Activated effector memory CD4-positive, alpha-beta T cell treated with Interleukin-2 at 50 U/mL for 16 hours (primary cell): ENCODE measurements around the gene ANAPC16.
"Not testable (repeated sequence)": the region's sequence is repeated elsewhere in the genome, so short reads cannot be mapped to it uniquely, and the experiment has no call there.

Source experiments
- DNase-seq: peaks from one replicate; pipeline ENCODE4 v3.0.0-alpha.2; 2020

ANAPC16 gene

GRCh38 chr10:72245949-72246525 is 30.2 kb downstream of the ANAPC16 start:
- no peak for DNase-seq

DNA sequence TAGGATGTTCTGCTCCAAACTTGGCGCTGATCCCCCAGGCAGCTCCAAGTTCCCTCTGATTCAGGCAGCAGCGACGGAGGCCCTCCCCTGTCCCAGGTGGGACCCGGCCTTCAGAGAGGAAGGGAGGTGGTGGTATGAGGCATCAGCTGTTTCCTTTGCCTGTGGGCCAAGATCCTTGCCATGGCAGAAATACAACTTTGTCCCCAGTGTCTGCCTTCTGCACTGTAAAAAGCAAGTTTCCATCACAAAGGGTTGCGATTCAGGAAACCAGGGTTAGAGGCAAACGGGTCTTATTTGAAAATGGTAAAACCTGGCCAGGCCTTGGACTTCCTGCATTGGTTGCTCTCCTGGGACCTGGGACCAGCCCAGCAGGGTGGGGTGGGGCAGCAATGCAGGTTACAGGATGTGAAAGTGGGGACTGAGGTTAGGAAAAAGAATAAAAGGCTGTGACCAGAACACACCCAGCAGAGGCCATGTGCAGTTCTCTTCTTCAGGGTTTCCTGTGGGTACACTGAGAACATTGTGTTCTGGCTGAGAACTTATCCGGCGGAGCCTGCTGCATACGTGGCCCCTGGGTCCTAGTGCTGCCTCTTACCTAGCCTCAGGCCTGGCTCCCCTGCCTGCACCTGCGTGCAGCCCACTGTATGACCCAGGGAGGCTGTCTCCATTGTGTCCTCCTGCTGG is 32.8 kb downstream of the ANAPC16 start:
- DNase-seq: peak; percentile 62

- DNase-seq: not testable (repeated sequence)
Observed at GRCh38 chr10:72249176-72249862, 33.5 kb downstream of the ANAPC16 start.

- no peak for DNase-seq
Observed at GRCh38 chr10:72250666-72251065, 34.9 kb downstream of the ANAPC16 start.

DNA sequence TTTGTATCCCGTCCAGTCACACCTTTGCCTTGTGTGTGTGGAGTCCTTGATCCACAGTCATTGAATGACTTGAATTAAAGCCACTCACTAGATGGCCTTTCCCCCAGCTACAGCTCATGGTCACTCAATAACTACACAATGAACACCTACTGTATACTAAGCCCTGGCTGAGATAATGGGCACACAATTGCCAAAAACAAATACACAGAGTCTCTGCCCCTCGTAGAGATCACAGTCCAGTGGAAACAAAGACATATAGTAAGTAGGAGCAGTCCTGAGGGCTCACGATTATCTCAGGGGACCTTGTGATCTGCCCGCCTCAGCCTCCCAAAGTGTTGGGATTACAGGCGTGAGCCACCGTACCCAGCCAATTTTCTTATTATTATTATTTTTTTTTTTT is 35.8 kb downstream of the ANAPC16 start:
- no peak for DNase-seq

GRCh38 chr10:72252972-72253371 is 37.2 kb downstream of the ANAPC16 start:
- DNase-seq: no peak

DNA sequence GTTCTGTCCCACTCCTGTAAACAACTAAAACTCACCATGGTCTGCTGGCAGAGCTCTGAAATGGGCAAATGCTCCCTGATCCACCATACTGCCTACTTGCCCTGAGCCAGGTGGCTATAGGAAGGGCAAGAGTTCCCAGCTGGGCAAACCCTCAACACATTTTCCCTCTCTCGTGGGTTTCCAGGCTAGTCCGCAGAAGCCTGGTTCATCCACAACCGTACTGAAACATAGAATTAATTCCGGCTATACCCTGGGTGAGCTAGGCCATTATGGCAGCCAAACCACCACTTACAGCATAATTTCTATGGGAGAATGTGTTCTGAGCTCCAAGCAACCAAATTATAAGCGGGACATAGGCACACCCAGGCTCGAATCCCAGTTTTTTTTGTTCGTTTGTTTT is 37.8 kb downstream of the ANAPC16 start:
- DNase-seq: no peak

DNA sequence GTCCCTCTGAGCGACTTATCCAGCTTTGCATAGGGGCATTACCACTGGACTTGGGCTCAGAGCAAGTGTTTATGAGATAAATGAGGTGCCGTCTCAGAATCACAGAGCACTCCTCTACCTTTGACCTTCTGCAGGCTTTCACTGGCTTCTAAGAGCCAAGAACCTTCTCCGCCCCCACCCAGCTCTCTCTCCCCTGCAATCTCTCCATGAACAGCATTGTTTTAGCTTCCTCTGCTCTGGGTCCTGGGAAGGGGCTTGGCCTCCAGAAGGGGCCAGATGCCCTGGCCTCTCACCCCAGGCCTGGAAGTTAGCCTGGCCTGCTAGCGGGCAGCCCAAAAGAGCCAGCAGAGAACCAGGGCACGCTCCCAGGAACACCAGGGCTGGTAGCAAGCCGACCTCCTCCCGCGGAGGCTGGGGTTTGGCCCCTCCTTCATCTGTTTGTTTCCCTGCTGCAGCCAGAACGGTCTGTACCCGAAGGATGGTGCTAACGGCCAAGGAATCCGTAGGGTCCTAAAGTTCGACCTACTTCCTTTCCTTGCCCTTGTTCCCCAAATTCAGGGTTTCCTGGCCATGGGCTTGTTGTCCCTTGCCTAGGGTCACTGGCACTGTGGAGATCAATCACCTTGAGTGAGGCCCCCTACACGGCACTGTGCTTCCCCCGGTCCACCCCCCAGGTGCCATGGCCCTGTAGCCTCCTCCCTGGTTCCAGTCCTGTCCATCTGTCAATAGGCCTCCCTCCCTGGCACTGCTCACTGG is 39.2 kb downstream of the ANAPC16 start:
- no peak for DNase-seq

DNA sequence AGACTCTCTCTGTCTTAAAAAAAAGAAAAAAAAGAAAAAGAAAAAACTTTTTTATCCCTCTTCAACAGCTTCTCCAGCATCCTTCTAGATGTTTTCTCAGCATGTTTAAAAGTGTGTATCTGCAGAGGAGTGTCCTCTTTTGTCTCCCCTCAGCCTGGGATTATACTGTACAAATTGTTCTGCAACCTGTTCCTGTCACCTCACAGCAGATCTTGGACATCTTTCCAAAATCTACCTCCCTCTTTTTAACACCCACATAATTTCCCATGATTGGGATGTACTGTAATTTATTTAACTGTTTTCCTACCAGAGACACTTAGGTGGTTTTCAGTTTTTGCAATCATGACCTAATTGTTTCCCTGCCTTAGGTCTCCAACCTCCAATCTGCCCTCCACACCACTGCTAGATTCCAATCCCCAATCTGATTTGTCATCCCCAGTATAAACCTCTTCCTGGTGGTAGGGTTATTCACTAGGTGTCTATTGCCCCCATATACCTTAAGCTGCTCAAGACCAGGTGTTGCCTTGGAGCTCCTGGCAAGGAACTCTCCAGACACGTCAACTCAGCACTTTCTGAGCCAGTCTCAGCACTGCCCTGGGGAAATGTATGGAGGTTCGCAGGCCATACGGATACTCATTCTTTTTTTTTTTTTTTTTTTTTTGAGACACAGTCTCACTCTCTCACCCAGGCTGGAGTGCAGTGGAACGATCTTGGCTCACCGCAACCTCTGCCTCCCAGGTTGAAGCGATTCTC is 40.3 kb downstream of the ANAPC16 start:
- DNase-seq: no peak

DNA sequence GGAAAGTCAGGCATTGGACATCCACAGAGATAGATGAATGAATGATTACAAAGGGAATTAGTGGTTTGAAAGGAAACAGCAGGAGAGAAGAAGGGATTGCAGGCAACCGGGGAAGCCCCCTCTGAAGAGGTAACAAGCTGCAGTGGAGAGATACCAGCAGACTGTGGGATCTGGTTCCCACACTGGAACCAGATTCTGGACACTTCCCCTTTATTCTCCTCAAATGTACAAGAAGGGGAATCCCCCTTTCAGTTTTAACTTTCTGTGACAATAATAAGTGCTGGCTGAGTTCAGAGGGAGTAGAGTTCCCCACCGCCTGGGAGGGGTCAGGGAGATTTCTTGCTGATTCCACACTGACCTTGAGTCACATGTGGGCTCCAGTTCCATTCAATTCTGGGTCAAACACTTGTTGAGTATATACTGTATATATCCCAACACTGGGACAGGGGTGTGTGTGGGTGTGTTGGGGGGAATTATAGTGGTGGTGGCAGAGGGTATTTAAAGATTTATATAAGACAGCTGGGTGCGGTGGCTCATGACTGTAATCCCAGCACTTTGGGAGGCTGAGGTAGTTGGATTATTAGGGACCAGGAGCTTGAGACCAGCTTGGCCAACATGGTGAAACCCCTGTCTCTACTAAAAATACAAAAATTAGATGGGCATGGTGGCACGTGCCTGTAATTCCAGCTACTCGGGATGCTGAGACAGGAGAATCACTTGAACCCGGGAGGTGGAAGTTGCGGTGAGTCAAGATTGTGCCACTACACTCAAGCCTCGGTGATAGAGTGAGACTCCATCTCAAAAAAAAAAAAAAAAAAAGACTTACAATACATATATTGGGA is 41.5 kb downstream of the ANAPC16 start:
- DNase-seq: no peak

DNA sequence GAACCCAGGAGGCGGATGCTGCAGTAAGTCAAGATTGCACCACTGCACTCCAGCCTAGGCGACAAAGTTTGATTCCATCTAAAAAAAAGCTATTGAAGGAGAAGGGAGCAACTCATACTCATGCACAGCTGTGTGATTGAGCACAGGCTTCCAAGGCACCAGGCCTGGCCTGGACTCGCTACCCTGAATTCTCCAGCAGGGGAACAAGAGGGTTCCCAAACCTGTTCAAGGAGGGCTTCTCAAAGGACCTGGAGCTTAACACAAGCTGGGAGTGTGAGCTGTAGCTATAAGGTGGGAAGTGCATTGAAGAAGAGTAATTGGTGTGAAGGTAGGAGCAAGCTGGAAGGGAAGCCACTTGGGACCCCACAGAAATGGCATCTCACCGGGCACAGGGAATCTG is 42.8 kb downstream of the ANAPC16 start:
- DNase-seq: no peak

DNA sequence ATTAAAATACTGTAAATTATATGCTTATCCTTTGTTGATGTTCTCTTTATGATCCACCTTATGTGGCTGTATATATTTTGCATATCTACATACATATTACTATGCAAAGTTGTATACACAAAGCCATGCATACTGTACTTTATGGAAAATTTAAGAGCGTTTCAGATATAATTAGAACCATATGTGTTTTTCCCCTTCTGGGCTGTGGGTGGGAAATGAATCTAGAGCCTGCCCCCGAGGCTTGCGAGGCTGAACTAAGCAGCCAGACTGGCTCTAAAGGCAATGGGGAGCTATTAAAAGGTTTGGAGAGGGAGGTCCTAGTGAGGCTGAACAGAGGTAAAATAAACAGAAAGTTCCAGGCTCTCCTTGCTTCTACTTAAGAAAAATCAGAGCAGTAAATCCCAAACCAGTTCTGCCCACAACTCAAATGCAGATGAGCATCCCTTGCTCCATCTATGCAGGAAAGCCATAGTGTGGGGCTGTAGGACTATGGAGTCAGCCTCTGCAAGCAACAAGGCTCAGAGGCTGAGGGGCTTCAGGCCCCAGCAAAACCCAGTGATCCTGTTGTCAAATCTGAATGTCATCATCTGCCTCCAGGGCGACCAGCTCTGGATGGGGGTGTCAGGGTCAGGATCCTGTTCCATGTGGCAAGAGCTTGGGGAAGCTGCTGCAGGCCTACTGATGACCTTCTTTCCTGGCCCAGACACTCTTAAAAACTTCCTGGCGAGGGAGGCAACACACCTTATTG is 43.9 kb downstream of the ANAPC16 start:
- DNase-seq: no peak

- peak; percentile 77 for DNase-seq
Observed at GRCh38 chr10:72260239-72260975, 44.6 kb downstream of the ANAPC16 start.

- DNase-seq: no peak
Observed at GRCh38 chr10:72260976-72261783, 45.4 kb downstream of the ANAPC16 start.

DNA sequence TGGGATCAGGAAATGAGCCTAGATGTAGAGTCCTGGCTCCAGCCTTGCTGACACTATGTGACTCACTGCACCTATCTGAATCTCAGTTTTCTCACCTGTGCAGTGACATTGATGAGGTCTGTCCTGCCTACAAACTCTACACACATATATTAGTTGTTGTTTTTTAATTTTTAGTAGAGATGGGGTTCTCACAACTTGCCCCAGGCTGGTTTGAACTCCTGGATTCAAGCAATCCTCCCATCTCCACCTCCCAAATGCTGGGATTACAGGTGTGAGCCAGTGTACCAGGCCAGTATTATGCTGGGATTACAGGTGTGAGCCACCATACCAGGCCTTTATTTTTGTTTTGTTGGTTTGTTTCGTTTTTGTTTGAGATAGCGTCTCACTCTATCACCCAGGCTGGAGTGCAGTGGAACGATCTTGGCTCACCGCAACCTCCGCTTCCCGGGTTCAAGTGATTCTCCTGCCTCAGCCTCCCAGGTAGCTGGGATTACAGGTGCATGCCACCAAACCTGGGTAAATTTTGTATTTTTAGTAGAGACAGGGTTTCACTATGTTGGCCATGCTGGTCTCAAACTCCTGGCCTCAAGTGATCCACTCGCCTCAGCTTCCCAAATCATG is 46.1 kb downstream of the ANAPC16 start:
- DNase-seq: no peak

DNA sequence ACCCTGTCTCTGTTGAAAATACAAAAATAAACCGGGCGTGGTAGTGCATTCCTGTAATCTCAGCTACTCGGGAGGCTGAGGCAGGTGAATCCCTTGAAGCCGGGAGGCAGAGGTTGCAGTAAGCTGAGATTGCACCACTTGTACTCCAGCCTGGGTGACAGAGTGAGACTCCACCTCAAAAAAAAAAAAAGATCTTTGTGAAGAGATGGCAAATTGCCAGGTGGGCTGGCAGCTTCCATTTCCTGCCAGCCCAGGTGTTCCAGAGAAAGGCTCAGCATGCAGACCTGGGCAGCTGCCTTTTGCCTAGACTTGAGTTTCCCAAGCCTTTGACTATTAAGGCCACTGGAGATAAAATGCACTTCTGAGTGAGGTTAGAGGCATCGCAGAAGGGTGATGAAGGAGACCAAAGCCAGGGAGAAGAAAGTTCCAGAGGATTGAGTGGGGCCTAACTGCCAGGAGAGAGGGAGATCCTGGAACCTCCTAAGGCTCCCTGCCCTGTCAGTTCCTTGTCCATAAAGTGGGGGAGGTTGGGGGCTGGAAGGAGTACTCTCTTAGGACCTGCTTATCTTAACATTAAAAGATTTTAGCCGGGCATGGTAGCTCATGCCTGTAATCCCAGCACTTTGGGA is 47.9 kb downstream of the ANAPC16 start:
- peak; percentile 24 for DNase-seq

GRCh38 chr10:72264536-72264935 is 48.7 kb downstream of the ANAPC16 start:
- no peak for DNase-seq

- no peak for DNase-seq
Observed at GRCh38 chr10:72265508-72265907, 49.7 kb downstream of the ANAPC16 start.
